Uterus (tissue), 2 donors: ENCODE measurements around the gene MUS81.

Experiments
- POLR2A ChIP-seq, 2 donors: fragments of 450-650 bp; IDR thresholded peaks; one replicate each; pipeline ENCODE4 v1.6.1; 2016; ENCODE audit warnings: antibody characterized with exemption in 2 of 2, mild to moderate bottlenecking in 1 of 2, moderate library complexity in 1 of 2
- TF ChIP-seq, protein P1 (sequence below), 4 experiments: fragments of 200-600 bp in 2 of 4; fragments of 450-650 bp in 2 of 4; sonication (generic) in 2 of 4; IDR thresholded peaks; one replicate each; pipeline ENCODE4 v1.5.1; 2016 to 2019; ENCODE audit warnings: antibody characterized with exemption in 4 of 4, mild to moderate bottlenecking in 2 of 4, moderate library complexity in 1 of 4

DNA sequence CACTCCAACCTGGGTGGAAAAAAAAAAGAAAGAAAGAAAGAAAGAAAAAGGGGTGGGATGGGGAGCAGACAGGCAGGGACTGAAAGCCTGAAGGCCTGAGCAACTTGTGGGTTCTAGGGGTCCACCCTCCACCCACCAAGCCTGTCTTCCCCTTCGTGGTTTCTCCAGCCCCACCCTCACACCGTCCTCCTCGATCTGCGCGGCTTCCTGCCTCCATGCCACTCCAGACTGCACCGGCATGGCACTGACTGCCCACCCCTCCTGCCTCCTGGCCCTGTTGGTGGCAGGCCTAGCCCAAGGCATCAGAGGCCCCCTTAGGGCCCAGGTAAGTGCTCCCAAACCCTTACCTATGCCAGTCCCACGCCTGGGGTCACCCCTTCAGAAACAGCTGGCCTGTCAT lies 19.4 kb downstream of the MUS81 start, which contains the start of gene CTSW:
- TF ChIP-seq, protein P1, sequence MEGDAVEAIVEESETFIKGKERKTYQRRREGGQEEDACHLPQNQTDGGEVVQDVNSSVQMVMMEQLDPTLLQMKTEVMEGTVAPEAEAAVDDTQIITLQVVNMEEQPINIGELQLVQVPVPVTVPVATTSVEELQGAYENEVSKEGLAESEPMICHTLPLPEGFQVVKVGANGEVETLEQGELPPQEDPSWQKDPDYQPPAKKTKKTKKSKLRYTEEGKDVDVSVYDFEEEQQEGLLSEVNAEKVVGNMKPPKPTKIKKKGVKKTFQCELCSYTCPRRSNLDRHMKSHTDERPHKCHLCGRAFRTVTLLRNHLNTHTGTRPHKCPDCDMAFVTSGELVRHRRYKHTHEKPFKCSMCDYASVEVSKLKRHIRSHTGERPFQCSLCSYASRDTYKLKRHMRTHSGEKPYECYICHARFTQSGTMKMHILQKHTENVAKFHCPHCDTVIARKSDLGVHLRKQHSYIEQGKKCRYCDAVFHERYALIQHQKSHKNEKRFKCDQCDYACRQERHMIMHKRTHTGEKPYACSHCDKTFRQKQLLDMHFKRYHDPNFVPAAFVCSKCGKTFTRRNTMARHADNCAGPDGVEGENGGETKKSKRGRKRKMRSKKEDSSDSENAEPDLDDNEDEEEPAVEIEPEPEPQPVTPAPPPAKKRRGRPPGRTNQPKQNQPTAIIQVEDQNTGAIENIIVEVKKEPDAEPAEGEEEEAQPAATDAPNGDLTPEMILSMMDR (IDR thresholded peaks at IDR 0.05), result no peak
- no peak for TF ChIP-seq POLR2A (IDR thresholded peaks at IDR 0.05)
